Measurements from ENCODE around the gene IPMK. TPM values are rescaled to one million over a fixed set of nuclear protein-coding genes. Genes with fewer than 3 reads are reported as not detected.

Gene IPMK
- total and polyA plus RNA-seq, 2 of the 8 experiments (the other 6 are each of a cell fraction or from before 2014, with no cell fraction given) = 1.3 to 7.8 TPM

DNA sequence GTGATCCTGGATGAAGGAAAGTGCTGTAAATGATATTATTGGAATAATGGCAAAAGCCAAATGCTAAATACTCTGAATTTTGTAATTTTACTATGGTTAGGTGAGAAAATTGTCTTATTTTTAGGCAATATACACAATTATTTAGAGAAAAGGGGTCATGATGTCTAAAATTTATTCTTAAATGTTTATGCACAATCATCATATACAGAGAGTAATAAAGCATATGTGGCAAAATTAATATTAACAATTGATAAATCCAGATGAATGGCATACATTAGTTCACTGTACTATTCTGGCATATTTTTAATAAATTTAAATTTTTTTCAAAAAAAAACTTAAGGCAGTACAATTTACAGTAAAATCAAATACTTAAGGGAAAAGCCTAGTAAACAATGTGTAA is 7.4 kb downstream of the IPMK start:
- Histone ChIP-seq H3K9ac (replicated peaks in 1 of 4; ENCODE audit: extremely low read depth in 1 of 4, low read depth in 3 of 4, low read length in 3 of 4) (no peak overlapping the region), H3K27ac (ENCODE audit: low read depth, low read length) (no peak overlapping the region), H3K56ac (replicated peaks; ENCODE audit: insufficient read length, low read depth, low read length) (no peak overlapping the region), H3K23ac (ENCODE audit: insufficient read length) (no peak overlapping the region), H3K27me3 (replicated peaks in 1 of 4; ENCODE audit: control insufficient read depth in 3 of 4, extremely low read depth in 1 of 4, insufficient read depth in 3 of 4, low read length in 3 of 4) (no peaks in the 10 kb centered on the region), H2AK5ac (ENCODE audit: low read depth, low read length) (no peak overlapping the region), H3K23me2 (ENCODE audit: low read depth, low read length) (no peaks in the 10 kb centered on the region; the same call in 1 of the 2 replicates), H2AFZ (ENCODE audit: low read length) (no peak overlapping the region), H3K4me1 (replicated peaks in 1 of 4; ENCODE audit: control insufficient read depth in 3 of 4, insufficient read depth in 4 of 4, low read length in 3 of 4) (peaks cover 0 to 3% (median 0%) of the 10 kb centered on the region in 4 experiments; a peak in 1 of 7 replicates), H2BK5ac (ENCODE audit: low read depth, low read length) (no peak overlapping the region), H3K79me2 (ENCODE audit: control insufficient read depth in 1 of 2, insufficient read depth in 2 of 2, low read length in 2 of 2) (peaks cover 0 to 45% of the 10 kb centered on the region in 2 experiments; a peak in 2 of 4 replicates), H3K14ac (ENCODE audit: insufficient read length) (no peak overlapping the region), H3K18ac (ENCODE audit: extremely low read depth, low read length) (no peak overlapping the region), H4K91ac (replicated peaks; ENCODE audit: insufficient read length, low read length) (no peak overlapping the region), H2BK15ac (ENCODE audit: low read length) (no peak overlapping the region), H3K79me1 (ENCODE audit: low read depth, low read length) (no peaks in the 10 kb centered on the region), H4K20me1 (replicated peaks in 1 of 2; ENCODE audit: control insufficient read depth in 1 of 2, insufficient read depth in 2 of 2, low read length in 2 of 2) (no peaks in the 10 kb centered on the region), H3K9me3 (ENCODE audit: insufficient read depth in 2 of 2, low read depth in 1 of 2, low read length in 1 of 2) (peaks cover 5 to 9% of the 10 kb centered on the region in 2 experiments; a peak in 2 of 4 replicates), H3K4ac (replicated peaks; ENCODE audit: insufficient read length, low read depth, low read length) (no peak overlapping the region), H4K5ac (ENCODE audit: insufficient read length, low read depth, low read length) (no peak overlapping the region), H2BK20ac (ENCODE audit: low read length) (no peak overlapping the region), H3K4me2 (ENCODE audit: insufficient read depth in 1 of 2, low read depth in 2 of 2, low read length in 2 of 2) (no peak overlapping the region), H4K8ac (ENCODE audit: extremely low read depth, insufficient read depth, low read length) (no peak overlapping the region), H3K4me3 (ENCODE audit: extremely low read depth in 1 of 4, insufficient read depth in 2 of 4, low read depth in 3 of 4, low read length in 4 of 4) (no peak overlapping the region), H2BK12ac (ENCODE audit: low read depth, low read length) (no peak overlapping the region), H3K36me3 (ENCODE audit: control insufficient read depth in 2 of 4, insufficient read depth in 4 of 4, low read length in 3 of 4) (no peaks in the 10 kb centered on the region), H2BK120ac (replicated peaks; ENCODE audit: low read depth, low read length) (no peak overlapping the region)
- TF ChIP-seq, protein P1, sequence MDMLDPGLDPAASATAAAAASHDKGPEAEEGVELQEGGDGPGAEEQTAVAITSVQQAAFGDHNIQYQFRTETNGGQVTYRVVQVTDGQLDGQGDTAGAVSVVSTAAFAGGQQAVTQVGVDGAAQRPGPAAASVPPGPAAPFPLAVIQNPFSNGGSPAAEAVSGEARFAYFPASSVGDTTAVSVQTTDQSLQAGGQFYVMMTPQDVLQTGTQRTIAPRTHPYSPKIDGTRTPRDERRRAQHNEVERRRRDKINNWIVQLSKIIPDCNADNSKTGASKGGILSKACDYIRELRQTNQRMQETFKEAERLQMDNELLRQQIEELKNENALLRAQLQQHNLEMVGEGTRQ (IDR thresholded peaks at IDR 0.05; ENCODE audit: low read length) = no peak
- TF ChIP-seq SAP30 (IDR thresholded peaks at IDR 0.05; ENCODE audit: insufficient read depth, insufficient replicate concordance, low read length) (no peak), JUND (IDR thresholded peaks at IDR 0.05; ENCODE audit: low read length) (no peak), KDM5A (IDR thresholded peaks at IDR 0.05; ENCODE audit: low read length) (no peak), TCF12 (IDR thresholded peaks at IDR 0.05; ENCODE audit: low read depth, low read length) (no peak), ASH2L (IDR thresholded peaks at IDR 0.05; ENCODE audit: low read length) (no peak), JUN (IDR thresholded peaks at IDR 0.05; ENCODE audit: low read depth, low read length) (no peak), CHD1 (IDR thresholded peaks at IDR 0.05; ENCODE audit: low read depth, low read length) (no peak), BRCA1 (IDR thresholded peaks at IDR 0.05; ENCODE audit: low read depth, low read length) (no peak), TAF7 (optimal IDR thresholded peaks at IDR 0.05; ENCODE audit: borderline replicate concordance, low read depth, low read length) (no peak), CTBP2 (IDR thresholded peaks at IDR 0.05; ENCODE audit: borderline replicate concordance, insufficient read depth, insufficient read length, low read length) (no peak)
- ChIA-PET CTCF (ENCODE audit: partially characterized antibody) (no interaction called here), POLR2A (ENCODE audit: partially characterized antibody) (interaction anchor here (1.5 kb wide), 1 partner anchor 11 kb away, joined by 3 read pairs; no protein-coding TSS in a partner anchor)
- DNase-seq (ENCODE audit: low read depth in 1 of 2, low spot score in 2 of 2) = no peak
- no peak for FAIRE-seq

All from H1 (cell line).